ENCODE results near the gene ADGRB2. TPM values are rescaled to one million over a fixed set of nuclear protein-coding genes. Genes with fewer than 3 reads are reported as not detected.

ADGRB2 gene
- total RNA-seq, 1 donor = 5.8 TPM

DNA sequence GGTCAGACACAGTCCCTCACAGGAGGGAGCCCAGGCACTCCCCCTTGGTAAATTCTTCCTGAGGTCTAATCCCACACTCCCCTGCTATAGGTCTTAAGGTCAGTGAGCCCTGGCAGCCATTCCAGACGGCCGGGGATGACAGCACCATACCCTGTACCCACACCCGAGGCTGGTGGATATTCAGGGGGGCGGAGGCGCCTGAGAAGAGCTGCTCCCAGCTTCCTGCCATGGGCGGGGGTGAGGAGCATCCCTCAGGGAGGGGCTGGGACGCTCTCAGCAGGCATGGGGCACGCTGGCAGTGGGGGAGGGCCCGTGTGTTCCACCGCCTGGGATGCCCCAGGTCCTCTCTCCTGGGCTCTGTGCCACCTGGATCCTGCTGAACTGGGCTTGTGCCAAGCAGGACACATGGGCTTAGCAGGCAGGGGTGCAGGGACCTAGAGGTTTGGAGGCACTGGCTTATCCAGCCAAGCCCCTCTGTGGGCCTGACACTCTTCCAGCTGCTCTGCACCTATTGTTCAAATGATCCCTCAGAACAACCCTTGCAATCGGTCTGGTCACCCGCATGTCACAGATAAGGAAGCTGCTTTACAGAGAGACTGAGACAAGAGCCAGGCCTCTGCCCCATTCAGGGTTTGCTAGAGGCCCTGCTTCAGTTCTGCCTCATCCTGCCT lies 5.7 kb upstream of the ADGRB2 start:
- Histone ChIP-seq H4K20me1 (ENCODE audit: insufficient read depth, low read length) (no peaks in the 10 kb centered on the region), H3K36me3 (ENCODE audit: insufficient read depth, low read length) (no peaks in the 10 kb centered on the region), H3K27me3 (ENCODE audit: insufficient read depth, low read length) (peaks cover 55% of the 10 kb centered on the region), H3K4me1 (ENCODE audit: insufficient read depth, low read length) (peaks cover 5% of the 10 kb centered on the region), H2AFZ (ENCODE audit: low read length) (no peak overlapping the region), H3K9me3 (ENCODE audit: low read depth, low read length) (no peaks in the 10 kb centered on the region), H3K4me3 (ENCODE audit: insufficient read depth, low read length) (no peak overlapping the region), H3K27ac (ENCODE audit: low read depth, low read length) (no peak overlapping the region), H3K79me2 (ENCODE audit: insufficient read depth, low read length) (no peaks in the 10 kb centered on the region), H3K4me2 (ENCODE audit: insufficient read depth, low read length) (no peak overlapping the region)
- TF ChIP-seq, protein P1, sequence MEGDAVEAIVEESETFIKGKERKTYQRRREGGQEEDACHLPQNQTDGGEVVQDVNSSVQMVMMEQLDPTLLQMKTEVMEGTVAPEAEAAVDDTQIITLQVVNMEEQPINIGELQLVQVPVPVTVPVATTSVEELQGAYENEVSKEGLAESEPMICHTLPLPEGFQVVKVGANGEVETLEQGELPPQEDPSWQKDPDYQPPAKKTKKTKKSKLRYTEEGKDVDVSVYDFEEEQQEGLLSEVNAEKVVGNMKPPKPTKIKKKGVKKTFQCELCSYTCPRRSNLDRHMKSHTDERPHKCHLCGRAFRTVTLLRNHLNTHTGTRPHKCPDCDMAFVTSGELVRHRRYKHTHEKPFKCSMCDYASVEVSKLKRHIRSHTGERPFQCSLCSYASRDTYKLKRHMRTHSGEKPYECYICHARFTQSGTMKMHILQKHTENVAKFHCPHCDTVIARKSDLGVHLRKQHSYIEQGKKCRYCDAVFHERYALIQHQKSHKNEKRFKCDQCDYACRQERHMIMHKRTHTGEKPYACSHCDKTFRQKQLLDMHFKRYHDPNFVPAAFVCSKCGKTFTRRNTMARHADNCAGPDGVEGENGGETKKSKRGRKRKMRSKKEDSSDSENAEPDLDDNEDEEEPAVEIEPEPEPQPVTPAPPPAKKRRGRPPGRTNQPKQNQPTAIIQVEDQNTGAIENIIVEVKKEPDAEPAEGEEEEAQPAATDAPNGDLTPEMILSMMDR (IDR thresholded peaks at IDR 0.05; ENCODE audit: extremely low read depth, low read depth, low read length) = no peak
- DNase-seq (ENCODE audit: insufficient read length, low spot score, missing footprints) = no peak

DNA sequence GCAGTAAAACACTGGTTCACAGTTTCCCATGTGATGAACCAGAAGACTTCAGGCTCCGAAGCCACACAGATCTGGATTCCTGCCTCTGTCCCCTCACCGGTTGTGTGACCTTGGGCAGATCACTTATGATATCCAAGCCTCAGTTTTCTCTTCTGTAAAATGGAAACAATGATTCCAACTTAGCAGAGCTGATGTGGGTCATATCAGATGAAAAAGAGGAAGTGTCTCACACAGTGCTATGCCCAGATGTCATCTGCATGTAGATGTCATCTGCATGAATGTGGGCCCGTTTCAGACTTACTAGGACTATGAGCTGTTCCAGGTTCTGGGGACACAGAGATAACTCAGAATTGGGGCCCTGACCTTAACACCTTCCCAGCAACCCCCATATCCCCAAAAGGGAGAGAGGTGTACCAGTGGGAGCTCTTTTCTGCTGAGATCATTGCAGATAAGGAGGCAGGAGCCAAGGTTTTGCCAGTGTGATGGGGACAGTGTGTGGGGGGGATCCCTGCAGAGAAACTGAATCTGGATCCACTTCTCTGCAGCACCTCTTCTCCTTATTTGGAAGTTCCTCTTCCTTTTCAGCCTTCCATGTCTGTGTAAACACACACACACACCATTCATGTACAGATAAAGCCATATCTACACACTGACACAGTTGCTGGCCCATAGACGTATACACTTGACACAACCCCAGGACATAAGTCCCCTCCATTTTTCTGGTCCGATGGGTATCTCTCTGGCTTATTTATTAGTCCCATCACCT lies 5.0 kb upstream of the ADGRB2 start:
- no peak overlapping the region for H3K27ac ChIP-seq (ENCODE audit: low read depth, low read length)
- no peak overlapping the region for H3K4me2 ChIP-seq (ENCODE audit: insufficient read depth, low read length)
- peaks cover 3% of the 10 kb centered on the region for H4K20me1 ChIP-seq (ENCODE audit: insufficient read depth, low read length)
- no peaks in the 10 kb centered on the region for H3K79me2 ChIP-seq (ENCODE audit: insufficient read depth, low read length)
- TF ChIP-seq, protein P1 (IDR thresholded peaks at IDR 0.05; ENCODE audit: extremely low read depth, low read depth, low read length) = no peak
- H3K36me3 ChIP-seq (ENCODE audit: insufficient read depth, low read length) = no peaks in the 10 kb centered on the region
- peaks cover 9% of the 10 kb centered on the region for H3K4me1 ChIP-seq (ENCODE audit: insufficient read depth, low read length)
- no peak overlapping the region for H3K4me3 ChIP-seq (ENCODE audit: insufficient read depth, low read length)
- no peaks in the 10 kb centered on the region for H3K9me3 ChIP-seq (ENCODE audit: low read depth, low read length)
- DNase-seq (ENCODE audit: insufficient read length, low spot score, missing footprints) = no peak
- no peak overlapping the region for H2AFZ ChIP-seq (ENCODE audit: low read length)
- peaks cover 49% of the 10 kb centered on the region for H3K27me3 ChIP-seq (ENCODE audit: insufficient read depth, low read length)

- no peak overlapping the region for H3K27ac ChIP-seq (ENCODE audit: low read depth, low read length)
- H3K36me3 ChIP-seq (ENCODE audit: insufficient read depth, low read length) = no peaks in the 10 kb centered on the region
- no peaks in the 10 kb centered on the region for H3K9me3 ChIP-seq (ENCODE audit: low read depth, low read length)
- no peak overlapping the region for H2AFZ ChIP-seq (ENCODE audit: low read length)
- H3K27me3 ChIP-seq (ENCODE audit: insufficient read depth, low read length) = peaks cover 43% of the 10 kb centered on the region
- H3K4me1 ChIP-seq (ENCODE audit: insufficient read depth, low read length) = peaks cover 10% of the 10 kb centered on the region
- H3K4me2 ChIP-seq (ENCODE audit: insufficient read depth, low read length) = no peak overlapping the region
- H3K4me3 ChIP-seq (ENCODE audit: insufficient read depth, low read length) = no peak overlapping the region
- peaks cover 3% of the 10 kb centered on the region for H4K20me1 ChIP-seq (ENCODE audit: insufficient read depth, low read length)
- H3K79me2 ChIP-seq (ENCODE audit: insufficient read depth, low read length) = no peaks in the 10 kb centered on the region
- DNase-seq (ENCODE audit: insufficient read length, low spot score, missing footprints) = no peak
- TF ChIP-seq, protein P1 (IDR thresholded peaks at IDR 0.05; ENCODE audit: extremely low read depth, low read depth, low read length) = no peak
Measured at GRCh38 chr1:31768407-31768907, 4.3 kb upstream of the ADGRB2 start.

DNA sequence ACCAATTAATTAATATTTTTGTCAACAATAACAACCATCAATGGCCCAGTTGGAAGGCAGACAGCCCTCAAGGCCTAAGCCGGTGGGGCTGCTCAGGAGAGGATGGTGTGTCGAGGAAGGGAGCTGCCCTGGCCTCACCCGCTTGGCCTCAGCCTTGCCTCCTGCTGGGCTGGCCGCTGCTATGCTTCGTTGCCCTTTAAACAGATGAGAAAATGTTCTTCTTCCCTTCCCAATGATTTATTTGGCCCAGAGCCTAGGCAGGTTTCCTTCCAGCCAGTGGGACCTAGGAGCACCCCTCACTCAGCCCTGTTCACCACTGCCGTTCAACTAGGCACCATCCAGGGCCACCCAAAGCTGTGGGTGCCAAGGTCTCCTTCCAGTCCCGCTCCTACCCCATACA lies 3.1 kb upstream of the ADGRB2 start:
- TF ChIP-seq, protein P1 (IDR thresholded peaks at IDR 0.05; ENCODE audit: extremely low read depth, low read depth, low read length) = no peak
- Histone ChIP-seq H3K27ac (ENCODE audit: low read depth, low read length) (no peak overlapping the region), H3K4me3 (ENCODE audit: insufficient read depth, low read length) (no peak overlapping the region), H3K36me3 (ENCODE audit: insufficient read depth, low read length) (no peaks in the 10 kb centered on the region), H3K79me2 (ENCODE audit: insufficient read depth, low read length) (peaks cover 1% of the 10 kb centered on the region), H3K4me2 (ENCODE audit: insufficient read depth, low read length) (no peak overlapping the region), H3K4me1 (ENCODE audit: insufficient read depth, low read length) (peaks cover 17% of the 10 kb centered on the region), H2AFZ (ENCODE audit: low read length) (no peak overlapping the region), H3K9me3 (ENCODE audit: low read depth, low read length) (no peaks in the 10 kb centered on the region), H4K20me1 (ENCODE audit: insufficient read depth, low read length) (peaks cover 4% of the 10 kb centered on the region), H3K27me3 (ENCODE audit: insufficient read depth, low read length) (peaks cover 30% of the 10 kb centered on the region)
- no peak for DNase-seq (ENCODE audit: insufficient read length, low spot score, missing footprints)

All from osteoblast (primary cell).